ENCODE results near the gene TFF2.
A peak's percentile ranks its signal among the peaks of the same experiment; 100 is the strongest.

Gene TFF2

GRCh38 chr21:42343963-42344510 is 6.8 kb downstream of the TFF2 start:
- DNase-seq: no peak

GRCh38 chr21:42343556-42343955 is 7.2 kb downstream of the TFF2 start:
- DNase-seq: no peak

GRCh38 chr21:42343101-42343500 is 7.7 kb downstream of the TFF2 start:
- DNase-seq: no peak

GRCh38 chr21:42341776-42342542 is 8.8 kb downstream of the TFF2 start:
- DNase-seq: no peak

- DNase-seq: no peak
Measured at GRCh38 chr21:42340187-42341050, 10.4 kb downstream of the TFF2 start.

GRCh38 chr21:42338729-42339715 is 11.8 kb downstream of the TFF2 start:
- no peak for DNase-seq

- DNase-seq: peak; percentile 63
Measured at GRCh38 chr21:42337830-42338728, 12.7 kb downstream of the TFF2 start.

- DNase-seq: no peak
Measured at GRCh38 chr21:42337276-42337675, 13.5 kb downstream of the TFF2 start.

GRCh38 chr21:42336054-42336453 is 14.7 kb downstream of the TFF2 start:
- no peak for DNase-seq

- DNase-seq: no peak
Measured at GRCh38 chr21:42332557-42333317, 18.1 kb downstream of the TFF2 start.

GRCh38 chr21:42331660-42332059 is 19.1 kb downstream of the TFF2 start:
- no peak for DNase-seq

GRCh38 chr21:42330380-42331371 is 20.1 kb downstream of the TFF2 start:
- DNase-seq: no peak

GRCh38 chr21:42324896-42325295 is 25.9 kb downstream of the TFF2 start:
- DNase-seq: no peak

GRCh38 chr21:42321845-42322244 is 28.9 kb downstream of the TFF2 start:
- DNase-seq: no peak

GRCh38 chr21:42321231-42321630 is 29.6 kb downstream of the TFF2 start:
- no peak for DNase-seq

- no peak for DNase-seq
Measured at GRCh38 chr21:42320791-42321190, 30.0 kb downstream of the TFF2 start.

- no peak for DNase-seq
Measured at GRCh38 chr21:42319851-42320572, 30.8 kb downstream of the TFF2 start.

GRCh38 chr21:42319376-42319775 is 31.4 kb downstream of the TFF2 start:
- no peak for DNase-seq
